CD4-positive, alpha-beta T cell treated with Interleukin-4 for 1 hour (primary cell): Measurements from ENCODE around the gene PLPP7.
"Not testable (repeated sequence)": the region's sequence is repeated elsewhere in the genome, so short reads cannot be mapped to it uniquely, and the experiment has no call there.

Source experiments
- DNase-seq, 2 donors: peaks; one replicate each; pipeline ENCODE4 v3.0.0-alpha.2; 2020 to 2022

The PLPP7 gene

GRCh38 chr9:131337131-131337848 is 47.8 kb downstream of the PLPP7 start:
- DNase-seq: no peak

- DNase-seq: not testable (repeated sequence)
These were observed 49.7 kb downstream of the PLPP7 start for GRCh38 chr9:131339212-131339611.

GRCh38 chr9:131344931-131345535 is 55.5 kb downstream of the PLPP7 start:
- DNase-seq: not testable (repeated sequence)

DNA sequence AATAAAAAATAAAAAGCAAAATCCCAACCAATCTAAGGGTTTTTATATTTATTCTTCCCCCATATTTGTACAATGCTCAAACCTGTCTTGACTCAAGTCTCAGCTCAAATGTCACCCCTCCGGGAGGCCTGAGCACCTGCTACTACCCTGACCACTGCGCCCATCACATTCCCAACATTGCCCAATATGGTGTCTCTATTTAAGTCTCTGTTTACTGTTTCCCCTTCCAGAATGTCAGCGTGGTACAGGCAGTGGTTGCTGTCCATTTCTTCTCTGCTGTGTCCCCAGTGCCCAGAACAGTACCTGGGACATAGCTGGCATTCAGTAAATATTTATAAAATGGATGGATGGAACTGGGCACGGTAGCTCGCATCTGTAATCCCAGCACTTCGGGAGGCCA is 57.0 kb downstream of the PLPP7 start:
- DNase-seq: no peak

DNA sequence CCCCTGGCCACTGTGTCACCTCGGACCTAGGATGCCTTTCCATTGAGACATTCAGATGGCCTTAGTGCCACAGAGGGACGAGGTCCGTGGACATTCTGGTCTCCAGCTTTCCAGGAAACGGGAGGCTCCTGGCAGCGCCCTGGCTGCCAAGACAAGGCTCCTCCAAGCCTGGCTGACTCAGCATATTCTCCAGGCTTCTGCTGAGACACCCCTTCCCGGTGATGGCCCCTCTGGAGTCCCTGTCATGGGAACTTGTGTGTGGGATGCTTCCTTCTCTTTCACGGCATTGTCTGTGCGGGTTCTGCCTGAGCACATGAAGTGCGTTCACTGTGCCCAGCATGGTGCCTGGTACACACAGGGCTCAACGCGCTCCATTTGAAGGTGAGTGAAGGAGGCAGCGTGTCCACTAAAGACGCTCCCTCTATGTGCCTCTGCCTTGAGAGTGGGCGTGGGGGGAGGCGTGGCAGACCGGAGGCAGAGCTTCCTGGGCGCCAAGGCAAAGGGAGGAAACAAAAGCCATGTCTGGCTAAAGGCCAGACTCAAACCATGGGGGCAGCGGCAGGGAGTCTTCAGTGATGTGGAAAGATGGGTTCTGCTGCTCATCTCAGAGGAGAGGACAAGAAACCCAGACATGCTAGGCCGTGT is 58.0 kb downstream of the PLPP7 start:
- no peak for DNase-seq

GRCh38 chr9:131348631-131349521 is 59.4 kb downstream of the PLPP7 start:
- no peak for DNase-seq

GRCh38 chr9:131349522-131349880 is 60.0 kb downstream of the PLPP7 start:
- DNase-seq: no peak

GRCh38 chr9:131349881-131350563 is 60.5 kb downstream of the PLPP7 start:
- DNase-seq: peak; percentile 84 to 86

DNA sequence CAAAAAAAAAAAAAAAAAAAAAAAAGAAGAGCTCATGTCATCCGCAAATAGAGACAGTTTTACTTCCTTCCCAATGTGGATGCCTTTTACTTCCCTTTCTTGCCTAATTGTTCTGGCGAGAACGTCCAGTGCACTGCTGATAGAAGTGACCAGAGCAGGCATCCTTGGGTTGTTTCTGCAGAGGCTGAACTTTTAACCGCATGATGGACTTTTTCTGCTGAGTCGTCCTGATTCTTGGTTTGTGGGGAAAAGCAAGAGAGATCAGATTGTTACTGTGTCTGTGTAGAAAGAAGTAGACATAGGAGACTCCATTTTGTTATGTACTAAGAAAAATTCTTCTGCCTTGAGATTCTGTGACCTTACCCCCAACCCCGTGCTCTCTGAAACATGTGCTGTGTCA is 67.0 kb downstream of the PLPP7 start:
- peak in 1 of 2 donors; percentile 42 for DNase-seq

DNA sequence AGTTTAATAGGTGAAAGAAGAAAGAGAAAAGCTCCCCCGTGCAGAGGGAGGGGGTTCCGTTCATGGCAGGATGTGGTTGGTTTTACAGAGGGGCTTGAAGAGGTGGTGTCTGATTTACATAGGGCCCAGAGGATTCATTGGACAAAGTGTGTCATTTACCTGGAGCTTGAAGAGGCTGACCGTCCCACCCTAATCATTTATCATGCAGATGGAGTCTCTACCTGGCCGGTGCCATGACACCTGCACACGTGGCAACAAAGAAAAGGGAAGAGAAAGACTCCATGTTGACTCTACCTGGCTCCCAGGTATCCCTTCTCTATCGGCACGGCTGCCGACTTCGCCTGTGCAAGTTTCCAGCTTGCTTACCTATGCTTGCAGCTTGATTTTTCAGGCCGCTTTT is 69.0 kb downstream of the PLPP7 start:
- DNase-seq: no peak
